GM19467 (cell line): ENCODE data around the gene MCOLN3.
"Not testable (repeated sequence)": the region's sequence is repeated elsewhere in the genome, so short reads cannot be mapped to it uniquely, and the experiment has no call there.

ENCODE experiments used
- ATAC-seq: cut with Tn5 transposase; IDR thresholded peaks from one replicate; pipeline ENCODE4 v1.9.1; 2021; ENCODE audit warnings: mild to moderate bottlenecking, moderate library complexity; ENCODE audit not compliant: unreplicated experiment

The MCOLN3 gene

DNA sequence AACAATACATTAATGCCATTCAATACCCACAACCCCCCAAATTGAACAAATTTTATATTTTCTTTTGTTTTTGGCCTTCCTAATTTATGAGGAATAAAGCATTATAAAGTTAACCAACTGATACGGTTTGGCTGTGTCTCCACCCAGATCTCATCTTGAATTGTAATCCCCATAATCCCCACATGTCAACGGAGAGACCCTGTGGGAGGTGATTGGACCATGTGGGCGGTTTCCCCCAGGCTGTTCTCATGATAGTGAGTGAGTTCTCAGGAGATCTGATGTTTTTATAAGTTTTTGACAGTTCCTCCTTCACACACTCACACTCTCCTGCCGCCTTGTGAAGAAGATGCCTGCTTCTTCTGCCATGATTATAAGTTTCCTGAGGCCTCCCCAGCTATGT lies 6.4 kb upstream of the MCOLN3 start:
- no peak for ATAC-seq

DNA sequence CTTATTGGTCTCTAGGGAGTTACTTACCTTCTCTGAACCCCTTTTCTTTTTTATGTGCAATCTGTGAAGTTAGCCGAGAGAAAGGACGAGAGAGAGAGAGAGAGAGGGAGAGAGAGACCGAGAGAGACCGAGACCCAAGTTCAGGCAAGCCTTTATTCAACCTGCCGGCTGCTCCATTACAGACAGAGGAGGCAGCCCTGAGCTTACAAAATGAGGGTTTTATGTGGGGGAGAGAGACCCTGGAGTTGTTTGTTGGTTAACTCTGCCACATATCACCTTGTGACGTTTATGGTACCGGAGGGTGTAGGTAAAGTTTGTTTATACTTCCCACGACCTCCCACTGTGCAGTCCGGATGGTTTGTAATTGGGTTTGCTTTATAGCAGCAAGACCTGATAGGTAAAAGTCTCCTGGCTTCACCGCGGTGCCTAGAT lies 1.5 kb upstream of the MCOLN3 start:
- ATAC-seq: no peak

GRCh38 chr1:85047472-85048295 lies 616 bp downstream of the MCOLN3 start:
- peak; percentile 63 for ATAC-seq

DNA sequence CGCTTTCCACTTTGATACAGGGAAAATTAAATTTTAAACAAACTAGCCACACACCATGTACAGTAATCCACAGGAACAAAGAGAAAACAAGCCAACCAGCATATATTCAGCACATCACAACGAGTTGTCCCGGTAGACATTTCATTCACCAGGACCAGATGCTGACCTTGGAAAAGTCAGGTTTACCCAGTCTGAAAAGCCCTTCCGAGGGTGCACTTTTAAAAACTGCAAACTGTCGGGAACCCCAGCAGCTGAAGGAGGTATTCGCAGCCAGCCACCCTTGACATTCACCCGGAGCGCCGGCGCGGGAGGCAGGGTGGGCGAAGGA lies 1.2 kb downstream of the MCOLN3 start:
- ATAC-seq: no peak

GRCh38 chr1:85042413-85042812 lies 5.9 kb downstream of the MCOLN3 start:
- ATAC-seq: no peak

- no peak for ATAC-seq
Measured at GRCh38 chr1:85041793-85042192, 6.5 kb downstream of the MCOLN3 start.

- no peak for ATAC-seq
Measured at GRCh38 chr1:85033221-85033620, 15.1 kb downstream of the MCOLN3 start.

DNA sequence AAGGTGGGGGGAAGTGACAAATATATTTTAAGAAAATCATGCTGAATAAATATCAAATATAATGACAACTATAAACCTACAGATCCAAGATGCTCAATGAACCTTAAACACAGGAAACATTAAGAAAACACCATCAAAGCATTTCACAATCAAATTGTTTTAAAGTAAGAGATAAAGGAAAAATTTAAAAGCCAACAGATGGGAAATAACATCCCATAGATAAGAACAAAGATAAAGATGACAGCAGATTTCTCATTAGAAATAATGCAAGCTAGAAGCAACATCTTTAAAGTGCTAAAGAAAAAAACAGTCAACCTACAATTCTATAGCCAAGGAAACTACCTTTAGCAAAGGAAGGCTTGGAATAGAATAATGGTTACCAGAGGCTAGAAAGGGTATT lies 17.8 kb downstream of the MCOLN3 start:
- ATAC-seq: no peak

DNA sequence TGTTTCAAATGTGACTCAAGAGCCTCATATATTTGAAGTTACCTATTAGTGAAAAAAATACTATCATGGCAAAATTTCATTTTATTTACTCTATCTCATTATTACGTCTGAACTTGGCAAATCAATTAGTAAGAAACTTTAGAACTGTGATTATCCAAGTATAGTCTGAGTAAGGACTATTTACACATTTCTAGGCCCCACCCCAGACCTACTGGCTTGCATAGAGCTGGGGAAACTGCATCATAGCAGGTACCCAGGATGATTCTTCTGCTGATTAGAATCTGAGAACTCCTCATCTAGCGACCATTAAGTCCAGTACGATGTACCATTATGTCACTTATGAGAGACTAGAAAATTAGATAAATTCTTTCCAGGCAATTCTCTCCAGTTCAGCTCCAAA lies 20.1 kb downstream of the MCOLN3 start:
- ATAC-seq: no peak

GRCh38 chr1:85027242-85027983 lies 20.9 kb downstream of the MCOLN3 start:
- ATAC-seq: peak; percentile 82

GRCh38 chr1:85025940-85026339 lies 22.4 kb downstream of the MCOLN3 start:
- no peak for ATAC-seq

DNA sequence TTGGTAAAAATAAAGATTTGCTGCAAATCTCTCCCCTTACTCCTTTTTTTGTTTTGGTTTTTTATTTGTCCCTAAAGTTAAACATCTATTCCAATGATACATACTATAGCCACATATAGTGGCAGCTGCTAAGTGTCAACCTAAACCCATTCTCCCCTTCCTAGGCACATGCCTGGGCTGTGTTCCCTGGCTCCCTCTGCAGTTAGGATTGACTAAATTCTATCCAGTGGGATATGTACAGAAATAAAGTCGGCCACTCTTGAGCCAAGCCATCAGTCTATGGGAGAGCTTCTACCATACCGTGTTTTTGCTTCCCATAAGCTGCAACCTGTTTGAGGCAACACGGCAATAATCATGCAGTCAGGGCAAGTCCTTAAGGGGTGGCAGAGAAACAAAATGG lies 23.6 kb downstream of the MCOLN3 start:
- ATAC-seq: no peak

DNA sequence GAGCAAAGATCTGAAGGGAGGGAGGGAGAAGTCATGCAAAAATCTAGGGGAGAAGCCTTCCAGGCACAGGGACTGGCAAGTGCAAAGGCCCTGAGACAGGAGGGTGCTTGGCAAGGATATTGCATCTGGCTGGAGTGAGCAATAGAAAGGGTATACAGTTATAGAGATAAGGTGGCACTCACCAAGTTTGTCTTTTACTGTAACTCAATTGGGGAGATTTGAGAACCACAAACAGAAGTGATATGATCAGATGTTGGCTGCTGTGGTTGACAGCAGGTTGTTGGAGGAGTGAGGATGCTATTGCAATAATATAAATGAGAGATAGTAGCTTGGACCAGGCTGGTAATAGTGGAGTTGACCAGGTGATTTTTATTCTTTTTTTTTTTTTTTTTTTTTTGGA lies 25.6 kb downstream of the MCOLN3 start:
- ATAC-seq: no peak

- ATAC-seq: no peak
Measured at GRCh38 chr1:85019994-85020393, 28.3 kb downstream of the MCOLN3 start.

DNA sequence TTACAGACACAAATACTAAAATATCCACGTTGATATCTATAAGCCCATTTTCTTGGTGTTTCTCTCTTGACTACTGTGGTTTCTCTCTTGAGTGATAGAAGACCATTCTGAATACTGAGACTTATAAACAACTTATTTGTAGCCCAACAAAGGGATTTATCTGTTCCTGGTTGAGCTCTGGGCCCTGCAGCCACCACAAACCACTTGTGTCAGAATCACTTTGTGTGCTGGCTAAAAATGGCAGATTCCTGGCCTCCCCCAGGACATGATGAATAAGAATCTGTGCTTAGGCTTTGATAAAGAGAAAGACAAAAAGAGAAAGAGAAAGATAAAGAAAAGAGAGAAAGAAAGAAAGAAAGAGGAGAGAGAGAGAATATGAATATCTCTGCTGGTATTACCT lies 32.5 kb downstream of the MCOLN3 start:
- ATAC-seq: no peak

DNA sequence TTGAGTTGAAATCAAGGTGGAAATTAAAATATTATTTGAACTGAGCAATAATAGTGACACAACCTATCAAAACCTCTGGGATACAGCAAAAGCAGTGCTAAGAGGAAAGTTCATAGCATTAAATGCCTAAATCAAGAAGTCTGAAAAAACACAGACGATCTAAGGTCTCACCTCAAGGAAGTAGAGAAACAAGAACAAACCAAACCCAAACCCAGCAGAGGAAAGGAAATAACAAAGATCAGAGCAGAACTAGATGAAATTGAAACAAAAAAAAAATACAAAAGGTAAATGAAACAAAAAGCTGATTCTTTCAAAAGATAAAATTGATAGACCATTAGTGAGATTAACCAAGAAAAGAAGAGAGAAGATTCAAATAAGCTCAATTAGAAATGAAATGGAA lies 42.7 kb downstream of the MCOLN3 start:
- not testable (repeated sequence) for ATAC-seq

DNA sequence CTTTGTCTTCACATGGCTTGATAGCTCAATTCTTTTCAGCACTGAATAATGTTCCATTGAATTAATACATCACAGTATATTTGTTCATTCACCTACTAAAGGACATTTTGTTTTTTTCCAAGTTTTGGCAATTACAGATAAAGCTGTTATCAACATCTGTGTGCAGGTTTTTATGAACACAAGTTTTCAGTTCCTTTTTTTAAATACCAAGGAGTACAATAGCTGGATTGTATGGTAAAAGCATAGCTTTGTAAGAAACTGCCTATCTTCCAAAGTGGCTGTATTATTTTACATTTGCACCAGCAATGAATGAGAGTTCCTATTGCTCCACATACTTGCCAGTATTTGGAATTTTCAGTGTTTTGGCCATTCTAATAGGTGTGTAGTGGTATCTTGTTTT lies 46.6 kb downstream of the MCOLN3 start:
- no peak for ATAC-seq

DNA sequence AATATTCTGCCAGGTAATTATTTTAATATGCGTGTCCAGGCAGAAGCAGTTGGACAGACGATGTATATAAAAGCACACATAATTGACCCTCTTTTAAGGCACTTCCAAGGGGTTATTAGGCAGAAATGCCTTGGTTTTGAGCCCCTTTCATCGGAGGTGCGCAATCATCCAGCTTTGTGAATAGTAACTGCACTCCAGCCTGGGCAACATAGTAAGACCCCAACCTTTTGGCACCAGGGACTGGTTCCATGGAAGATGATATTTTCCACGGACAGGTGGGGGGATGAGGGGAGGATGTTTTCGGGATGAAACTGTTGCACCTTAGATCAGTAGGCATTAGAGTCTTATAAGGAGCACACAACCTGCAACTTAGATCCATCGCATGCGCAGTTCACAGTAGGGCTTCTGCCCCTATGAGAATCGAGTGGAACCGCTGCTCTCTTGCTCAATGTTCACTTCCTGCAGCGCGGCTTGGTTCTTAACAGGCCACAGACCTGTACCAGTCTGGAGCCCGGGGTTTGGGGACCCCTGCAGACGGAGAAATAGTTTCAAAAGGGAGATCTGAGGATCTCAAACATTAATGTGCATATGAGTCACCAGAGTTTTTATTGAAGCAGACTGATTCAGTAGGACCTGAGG lies 49.5 kb downstream of the MCOLN3 start:
- ATAC-seq: no peak

DNA sequence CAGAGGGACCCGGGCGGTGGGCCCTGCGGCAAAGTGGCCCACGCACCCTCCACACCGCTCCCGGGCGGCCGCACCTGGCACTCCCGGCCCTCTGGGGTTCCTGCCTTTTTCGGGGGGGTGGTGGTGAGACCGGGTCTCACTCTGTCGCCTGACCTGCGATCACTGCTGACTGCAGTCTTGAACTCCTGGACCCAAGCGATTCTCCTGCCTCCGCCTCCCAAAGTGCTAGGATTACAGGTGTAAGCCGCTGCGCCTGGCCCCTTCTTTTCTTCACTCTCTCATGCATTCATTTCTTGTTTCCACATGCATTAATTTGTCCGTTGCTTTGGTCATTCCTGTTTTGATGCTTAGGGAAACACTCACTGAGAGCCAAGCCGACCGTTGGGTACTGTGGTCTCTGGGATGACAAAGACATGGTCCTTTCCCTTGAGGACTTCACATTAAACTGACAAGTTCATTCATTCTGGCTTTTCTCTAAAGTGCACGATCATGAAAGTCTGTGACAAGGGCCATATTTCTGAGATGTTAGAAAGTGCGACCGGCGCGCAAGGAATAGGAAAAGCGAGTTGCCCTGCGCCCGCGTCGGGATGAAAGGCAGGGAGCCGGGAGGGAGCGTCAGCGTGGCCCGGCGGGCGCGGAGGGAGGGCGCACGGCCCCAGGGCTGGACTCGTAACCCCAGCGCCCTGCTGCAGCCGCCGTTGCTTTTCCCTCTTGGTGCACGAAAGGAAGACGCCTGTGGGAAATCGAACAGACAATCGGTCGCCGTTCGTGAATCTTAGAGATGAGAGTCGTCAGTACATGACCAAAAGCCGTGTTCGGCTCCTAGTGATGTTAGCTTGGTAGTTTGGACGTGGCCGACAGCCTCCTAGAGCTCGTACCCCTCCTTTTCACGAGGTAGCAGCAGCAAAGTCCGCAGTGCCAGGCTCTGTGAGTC lies 50.4 kb downstream of the MCOLN3 start:
- no peak for ATAC-seq

- ATAC-seq: peak; percentile 42
Measured at GRCh38 chr1:84996846-84997666, 51.2 kb downstream of the MCOLN3 start, which contains the start of gene MCOLN2. TSS of gene MCOLN2 (minus strand) at chr1:84997113. CDS start at chr1:84996872, 241 bp downstream.
